Non-pigmented ciliary epithelial cell (primary cell): ENCODE results near the gene RAI14.
"Not testable (repeated sequence)": the region's sequence is repeated elsewhere in the genome, so short reads cannot be mapped to it uniquely, and the experiment has no call there.

ENCODE experiments used
- DNase-seq: peaks from one replicate; pipeline ENCODE4 v3.0.0-alpha.2; 2010; ENCODE audit warnings: low read depth

The RAI14 gene

GRCh38 chr5:34771076-34771475 is 114.9 kb downstream of the RAI14 start:
- no peak for DNase-seq

- DNase-seq = no peak
These were observed 116.4 kb downstream of the RAI14 start for GRCh38 chr5:34772267-34773098.

DNA sequence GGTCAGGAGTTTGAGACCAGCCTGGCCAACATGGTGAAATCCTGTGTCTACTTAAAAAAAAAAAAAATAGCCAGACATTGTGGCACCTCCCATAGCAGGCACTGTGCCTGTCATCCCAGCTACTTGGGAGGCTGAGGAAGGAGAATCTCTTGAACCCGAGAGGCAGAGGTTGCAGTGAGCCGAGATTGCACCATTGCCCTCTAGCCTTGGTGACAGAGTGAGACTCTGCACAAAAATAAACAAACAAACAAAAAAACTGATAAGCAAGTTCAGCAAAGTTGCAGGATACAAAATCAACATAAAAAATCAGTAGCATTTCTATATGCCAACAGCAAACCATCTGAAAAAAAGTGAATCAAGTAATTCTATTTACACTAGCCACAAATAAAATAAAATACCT is 118.0 kb downstream of the RAI14 start:
- no peak for DNase-seq

GRCh38 chr5:34774678-34775077 is 118.5 kb downstream of the RAI14 start:
- not testable (repeated sequence) for DNase-seq

DNA sequence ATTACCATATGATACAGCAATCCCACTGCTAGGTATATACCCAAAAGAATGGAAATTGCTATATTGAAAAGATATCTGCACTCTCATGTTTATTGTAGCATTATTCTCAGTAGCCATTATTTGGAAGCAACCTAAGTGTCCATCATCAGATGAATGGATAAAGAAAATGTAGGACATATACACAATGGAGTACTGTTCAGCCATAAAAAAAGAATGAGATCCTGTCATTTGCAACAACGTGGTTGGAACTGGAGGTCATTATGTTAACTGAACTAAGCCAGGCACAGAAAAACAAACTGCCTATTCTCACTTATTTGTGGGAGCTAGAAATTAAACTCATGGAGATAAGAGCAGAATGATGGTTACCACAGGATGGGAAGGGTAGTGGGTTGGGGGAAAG is 119.8 kb downstream of the RAI14 start:
- no peak for DNase-seq

DNA sequence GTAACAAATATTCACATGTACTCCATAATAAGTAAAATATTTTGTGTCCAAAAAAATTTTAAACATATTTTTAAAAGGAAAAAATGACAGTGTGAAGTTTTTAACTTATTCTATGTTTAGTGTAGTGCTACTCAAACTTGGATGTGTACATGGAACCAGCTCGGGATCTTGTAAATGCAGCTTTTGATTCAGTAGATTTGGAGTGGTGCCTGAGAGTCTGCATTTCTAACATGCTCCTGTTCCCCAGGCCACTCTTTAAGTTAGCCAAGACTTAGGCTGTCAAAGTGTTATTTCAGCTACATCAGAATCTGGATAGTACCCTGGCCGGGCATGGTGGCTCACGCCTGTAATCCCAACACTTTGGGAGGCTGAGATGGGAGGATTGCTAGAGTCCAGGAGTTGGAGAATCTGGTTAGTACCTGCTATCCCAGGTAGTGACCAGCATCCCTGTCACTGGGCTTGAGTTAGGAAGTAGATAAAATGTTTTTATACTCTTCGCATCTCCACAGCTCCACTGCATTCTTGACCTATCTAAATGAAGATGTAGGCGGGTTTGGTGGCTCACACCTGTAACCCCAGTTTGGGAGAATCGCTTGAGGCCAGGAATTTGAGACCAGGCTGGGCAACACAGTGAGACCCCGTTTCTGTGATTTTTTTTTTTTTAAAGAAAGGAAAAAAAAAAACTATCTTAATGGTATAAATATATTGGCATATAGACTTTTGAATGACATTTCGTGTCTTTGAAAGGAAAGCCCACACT is 122.1 kb downstream of the RAI14 start:
- no peak for DNase-seq

DNA sequence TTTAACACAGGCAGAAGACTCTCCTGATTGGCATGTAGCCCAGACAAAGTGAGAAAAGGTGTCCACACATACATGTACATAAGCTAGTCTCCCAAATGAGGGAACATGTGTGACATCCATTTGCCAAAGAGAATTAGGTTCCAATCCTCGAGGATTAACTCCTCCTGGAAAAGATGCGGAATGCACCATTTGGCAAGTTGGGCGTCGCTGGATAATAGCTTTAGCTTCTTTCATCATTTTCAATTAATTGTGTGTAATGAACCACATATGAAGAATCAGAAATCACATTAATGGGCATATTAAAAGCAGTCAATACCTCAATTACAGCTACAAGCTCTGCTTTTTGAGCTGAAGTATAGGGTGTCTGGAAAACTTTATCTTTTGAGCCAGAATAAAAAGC is 127.8 kb downstream of the RAI14 start:
- not testable (repeated sequence) for DNase-seq

- DNase-seq = no peak
These were observed 130.9 kb downstream of the RAI14 start for GRCh38 chr5:34787035-34787434.

GRCh38 chr5:34789021-34789531 is 132.9 kb downstream of the RAI14 start:
- no peak for DNase-seq

DNA sequence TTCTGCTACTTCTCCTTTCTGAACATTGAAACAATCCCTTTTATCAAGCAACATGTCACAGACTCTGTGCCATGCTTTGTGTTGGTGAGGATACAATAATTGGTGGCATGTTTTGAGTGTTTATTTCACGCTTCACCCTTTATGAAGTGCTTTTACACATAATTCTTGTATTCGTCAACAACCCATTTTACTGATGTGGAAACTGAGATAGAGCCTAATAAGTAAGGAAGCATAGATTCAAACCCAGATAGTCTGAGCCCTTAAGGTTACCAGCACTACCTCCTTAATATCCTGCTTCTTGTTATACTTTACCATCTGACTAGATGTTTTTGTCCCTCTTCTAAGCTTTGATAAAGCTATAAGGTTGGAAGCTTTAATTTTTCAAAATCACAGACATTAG is 133.5 kb downstream of the RAI14 start:
- no peak for DNase-seq

- DNase-seq = no peak
These were observed 133.9 kb downstream of the RAI14 start for GRCh38 chr5:34790069-34790468.

DNA sequence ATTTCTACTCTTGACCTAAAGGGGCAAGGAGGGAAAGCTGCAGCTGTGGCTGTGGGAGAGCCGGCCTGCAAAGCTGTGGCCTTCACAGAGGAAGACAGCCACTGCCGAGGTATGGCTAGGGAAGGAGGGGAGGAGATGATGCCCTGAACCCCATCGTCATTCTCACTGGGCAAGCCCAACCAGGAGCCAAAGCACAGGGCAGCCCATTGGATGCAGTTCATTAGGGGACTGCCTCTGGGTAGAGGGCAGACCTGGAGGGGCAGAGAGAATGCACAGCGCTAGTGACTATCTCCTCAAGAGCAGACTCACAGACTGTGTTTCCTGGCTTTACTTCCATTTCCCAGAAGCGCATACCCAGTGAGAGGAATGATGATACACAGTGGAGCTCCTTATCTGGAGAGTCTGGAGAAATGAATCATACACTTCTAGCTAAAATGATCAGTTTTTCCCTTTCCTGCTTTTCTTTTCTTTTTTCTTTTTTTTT is 135.7 kb downstream of the RAI14 start:
- DNase-seq = peak; percentile 48

GRCh38 chr5:34802834-34803563 is 146.9 kb downstream of the RAI14 start:
- DNase-seq = no peak

DNA sequence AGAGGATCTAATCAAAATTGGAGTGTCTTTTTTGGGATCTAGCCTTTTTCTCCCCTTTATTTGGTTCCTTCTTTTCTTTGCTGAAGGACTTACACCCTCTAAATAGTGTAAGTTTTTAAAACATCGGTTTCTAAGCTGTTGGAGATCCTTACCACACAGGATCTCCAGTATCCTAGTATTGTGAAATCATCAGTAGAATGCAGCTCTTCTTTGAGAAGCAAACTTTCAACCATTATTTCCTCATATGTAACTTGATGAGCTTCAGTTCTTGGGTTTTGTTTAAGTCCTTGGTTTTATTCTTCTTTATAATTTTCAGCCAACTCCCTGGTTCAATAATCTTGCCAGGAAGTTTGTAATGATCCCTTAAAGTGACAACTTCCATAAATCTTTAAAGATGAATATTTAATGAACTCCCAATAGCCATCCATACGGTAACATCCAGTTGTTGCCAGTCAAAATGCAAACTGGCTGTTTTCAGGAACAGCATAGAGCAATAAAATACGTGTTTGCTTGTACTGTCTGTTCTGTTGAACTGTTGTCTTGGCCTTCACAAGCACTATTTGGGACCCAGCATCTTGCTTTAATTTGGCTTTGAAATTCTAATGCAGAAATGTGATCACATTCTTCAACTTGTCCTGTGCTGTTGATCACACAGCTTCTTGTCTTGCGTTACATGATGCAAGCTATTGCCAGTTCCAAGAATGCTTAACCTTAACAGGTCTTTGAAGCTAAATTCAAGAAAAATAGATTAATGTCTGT is 148.0 kb downstream of the RAI14 start:
- no peak for DNase-seq

- no peak for DNase-seq
These were observed 148.8 kb downstream of the RAI14 start for GRCh38 chr5:34804913-34805312.

GRCh38 chr5:34806532-34806931 is 150.4 kb downstream of the RAI14 start:
- DNase-seq = no peak

GRCh38 chr5:34811706-34812105 is 155.6 kb downstream of the RAI14 start:
- DNase-seq = no peak

DNA sequence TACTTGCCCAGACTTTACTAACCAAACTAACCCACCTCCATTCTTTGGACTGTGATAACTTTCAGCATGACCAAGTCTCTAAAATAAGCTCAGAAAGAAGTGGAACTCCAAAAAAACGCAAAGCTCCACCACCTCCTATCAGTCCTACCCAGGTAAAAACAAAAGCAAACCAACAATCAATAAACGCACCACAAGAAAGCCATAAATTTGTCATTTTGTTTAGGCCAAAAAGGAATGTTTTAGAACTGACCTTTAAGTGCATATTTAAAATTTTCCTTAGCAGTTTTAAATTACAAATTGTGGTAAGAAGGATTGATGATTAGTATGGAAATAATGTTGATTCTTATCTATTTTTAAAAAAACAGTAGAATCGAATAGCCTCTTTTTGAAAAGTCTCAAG is 157.4 kb downstream of the RAI14 start:
- no peak for DNase-seq

DNA sequence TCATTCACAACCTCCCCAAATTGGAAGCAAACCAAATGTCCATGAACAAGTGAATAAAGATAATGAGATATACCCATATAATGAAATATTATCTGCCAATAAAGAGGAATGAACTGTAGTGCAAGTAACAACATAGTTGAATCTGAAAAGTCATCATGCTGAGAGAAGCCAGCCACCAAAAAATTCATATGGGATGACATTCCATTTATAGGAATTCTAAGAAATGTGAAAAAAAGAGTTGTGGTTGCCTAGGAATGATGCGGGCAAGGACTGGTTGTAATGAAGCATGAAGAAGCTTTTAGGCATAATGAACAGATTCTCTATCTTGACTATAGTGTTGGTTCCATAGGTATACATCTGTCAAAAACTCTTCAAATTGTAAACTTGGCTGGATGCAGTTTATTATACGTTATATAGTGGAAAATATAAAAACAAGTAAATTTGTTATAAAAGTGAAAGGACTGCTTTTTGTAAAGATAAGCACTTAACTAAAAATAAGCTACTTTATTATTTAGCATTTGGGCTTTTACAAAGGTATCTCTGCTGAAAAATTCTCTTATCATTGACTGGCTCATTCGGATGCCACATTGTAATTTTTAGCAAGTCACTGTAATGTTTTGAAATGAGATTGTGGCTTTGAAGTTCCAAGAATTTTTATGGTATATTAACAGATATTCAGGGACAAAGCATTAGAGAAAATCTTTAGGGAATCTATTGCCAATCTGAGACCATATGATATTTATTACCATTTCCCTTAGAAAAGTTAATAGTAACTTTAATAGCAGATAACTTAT is 161.6 kb downstream of the RAI14 start:
- peak; percentile 22 for DNase-seq

- DNase-seq = no peak
These were observed 162.6 kb downstream of the RAI14 start for GRCh38 chr5:34818717-34819116.

DNA sequence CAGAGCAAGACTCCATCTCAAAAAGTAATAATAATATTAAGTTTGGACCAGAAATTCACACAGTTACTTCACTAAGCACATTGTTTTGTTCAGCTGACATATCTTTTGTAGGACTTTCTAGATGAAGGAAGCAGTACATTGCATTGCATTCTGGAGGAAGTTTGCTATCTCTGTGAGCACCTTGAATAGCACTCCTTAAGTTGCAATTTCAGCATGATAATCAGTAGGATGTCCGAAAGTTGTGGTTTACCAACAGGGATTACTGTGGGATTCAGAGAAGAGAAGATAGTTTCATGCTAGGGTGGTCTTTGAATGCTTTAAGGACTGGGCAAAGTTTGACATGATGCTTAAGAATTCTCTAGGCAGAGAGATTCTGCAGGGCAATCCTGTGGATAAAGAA is 164.5 kb downstream of the RAI14 start:
- DNase-seq = no peak
